ENCODE measurements around the gene LGALS3BP. TPM values are rescaled to one million over a fixed set of nuclear protein-coding genes. Genes with fewer than 3 reads are reported as not detected.

Gene LGALS3BP
- total and polyA plus RNA-seq, 2 of the 4 experiments (the other 2 are of a cell fraction), result 33.7 to 273 TPM

DNA sequence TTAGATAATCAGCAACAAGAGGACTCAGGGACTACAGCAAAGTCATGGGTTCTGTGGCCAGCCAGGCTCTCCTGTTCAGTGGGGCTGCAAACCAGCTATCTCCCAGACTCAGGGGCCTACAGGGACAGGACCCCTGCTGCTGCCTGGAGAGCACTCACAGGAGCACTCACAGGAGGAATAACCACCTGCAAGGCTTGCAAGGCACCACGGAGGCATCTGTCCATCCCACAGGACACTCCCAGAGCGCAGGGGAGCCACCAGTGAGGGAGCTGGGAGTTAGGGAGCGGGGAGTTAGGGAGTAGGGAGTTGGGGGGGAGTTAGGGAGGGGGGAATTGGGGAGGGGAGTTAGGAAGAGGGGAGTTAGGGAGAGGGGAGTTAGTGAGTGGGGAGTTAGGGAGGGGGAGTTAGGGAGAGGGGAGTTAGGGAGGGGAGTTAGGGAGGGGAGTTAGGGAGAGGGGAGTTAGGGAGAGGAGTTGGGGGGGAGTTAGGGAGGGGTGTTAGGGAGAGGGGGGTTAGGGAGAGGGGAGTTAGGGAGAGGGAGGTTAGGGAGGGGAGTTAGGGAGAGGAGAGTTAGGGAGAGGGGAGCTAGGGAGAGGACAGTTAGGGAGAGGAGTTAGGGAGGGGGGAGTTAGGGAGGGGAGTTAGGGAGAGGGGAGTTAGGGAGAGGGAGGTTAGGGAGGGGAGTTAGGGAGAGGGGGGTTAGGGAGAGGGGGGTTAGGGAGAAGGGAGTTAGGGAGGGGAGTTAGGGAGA lies 24.1 kb upstream of the LGALS3BP start:
- no peak overlapping the region for H3K18ac ChIP-seq (ENCODE audit: low read depth, low read length)
- no peak overlapping the region for H2BK120ac ChIP-seq (ENCODE audit: low read depth, low read length)
- H3K9ac ChIP-seq (ENCODE audit: low read depth, low read length), result no peak overlapping the region
- ATAC-seq (ENCODE audit: low read depth) (no peak), DNase-seq (no peak)
- H3K4me2 ChIP-seq (ENCODE audit: low read depth, low read length), result no peak overlapping the region
- H2AK9ac ChIP-seq (replicated peaks; ENCODE audit: low read depth, low read length, poor library complexity), result no peak overlapping the region
- no peak overlapping the region for H3K27ac ChIP-seq (ENCODE audit: insufficient read depth, low read length)
- no TSS peak for BruUV-seq (replicated peaks)
- H3K9me1 ChIP-seq (ENCODE audit: insufficient read depth, low read length), result peaks cover 16% of the 10 kb centered on the region
- no peak overlapping the region for H2AK5ac ChIP-seq (ENCODE audit: low read depth, low read length)
- intact Hi-C loops (cut with micrococcal nuclease) (no loop called here), dilution Hi-C loops (cut with HindIII; ENCODE audit: low sequenced_read_pairs, unreplicated experiment) (no loop called here), in situ Hi-C loops (cut with MboI; ENCODE audit: low sequenced_read_pairs) (no loop called here)
- peaks cover 23% of the 10 kb centered on the region for H3K36me3 ChIP-seq (ENCODE audit: control insufficient read depth, insufficient read depth, low read length)
- H3K79me1 ChIP-seq (ENCODE audit: low read depth in 1 of 2, low read length in 2 of 2), result peaks cover 20 to 82% of the 10 kb centered on the region in 2 experiments
- H3K4me1 ChIP-seq (ENCODE audit: control insufficient read depth, insufficient read depth, low read length), result peaks cover 10% of the 10 kb centered on the region
- no peak for TF ChIP-seq CHD1 (IDR thresholded peaks at IDR 0.05; ENCODE audit: low read depth, low read length)
- TF ChIP-seq RAD21 (IDR thresholded peaks at IDR 0.05; ENCODE audit: low read length), result no peak
- TF ChIP-seq MAZ (IDR thresholded peaks at IDR 0.05; ENCODE audit: borderline replicate concordance, low read depth, low read length), result no peak
- no peak for TF ChIP-seq CEBPB (IDR thresholded peaks at IDR 0.05; ENCODE audit: low read depth, low read length)
- no peak for TF ChIP-seq MXI1 (IDR thresholded peaks at IDR 0.05; ENCODE audit: borderline replicate concordance, low read depth, low read length)
- no peak for TF ChIP-seq NFE2L2 (IDR thresholded peaks at IDR 0.05; ENCODE audit: low read depth, low read length)
- TF ChIP-seq POLR2A (IDR thresholded peaks at IDR 0.05; ENCODE audit: low read depth, low read length), result no peak
- no peak for TF ChIP-seq CTCF (conservative IDR thresholded peaks at IDR 0.05; ENCODE audit: low read depth, low read length)
- no peak overlapping the region for H3K23ac ChIP-seq (ENCODE audit: low read depth, low read length)
- WGBS, 2 experiments (ENCODE audit: extremely low coverage in 2 of 2, insufficient read length in 1 of 2), result no CpG with 5 or more reads among the region's 3 CpGs
- no peak overlapping the region; the same call in 1 of the 2 replicates for H4K91ac ChIP-seq (ENCODE audit: insufficient read depth, low read depth, low read length)
- no peak overlapping the region for H3K4ac ChIP-seq (ENCODE audit: low read depth, low read length)
- no peak overlapping the region for H3K14ac ChIP-seq (replicated peaks; ENCODE audit: low read depth, low read length)
- H4K5ac ChIP-seq (ENCODE audit: low read depth, low read length), result no peak overlapping the region
- H3K4me3 ChIP-seq (ENCODE audit: insufficient read depth, low read depth, low read length), result no peak overlapping the region
- no peak overlapping the region for H2BK5ac ChIP-seq (ENCODE audit: low read depth, low read length, poor library complexity, severe bottlenecking)
- H3K9me3 ChIP-seq (ENCODE audit: control insufficient read depth, insufficient read depth, low read length), result no peaks in the 10 kb centered on the region
- H2BK15ac ChIP-seq (ENCODE audit: low read depth, low read length), result no peak overlapping the region
- no peaks in the 10 kb centered on the region for H3K27me3 ChIP-seq (ENCODE audit: control insufficient read depth, insufficient read depth, low read length)
- H2BK20ac ChIP-seq (ENCODE audit: low read depth, low read length), result no peak overlapping the region
- ChIA-PET POLR2A (ENCODE audit: unreplicated experiment) (interaction anchor here (0.6 kb wide), 1 partner anchor 1005 kb away, joined by 3 read pairs; no protein-coding TSS in a partner anchor), CTCF (no interaction called here)
- no peak overlapping the region for H2AFZ ChIP-seq (replicated peaks; ENCODE audit: low read length, poor library complexity)
- no peak overlapping the region for H4K8ac ChIP-seq (ENCODE audit: low read depth in 2 of 2, low read length in 2 of 2)
- peaks cover 80% of the 10 kb centered on the region for H4K20me1 ChIP-seq (ENCODE audit: insufficient read depth, low read length)
- no peak overlapping the region for H3K56ac ChIP-seq (ENCODE audit: extremely low read depth, insufficient read depth, low read length)
